Upper lobe of left lung (tissue), 6 donors: ENCODE results near the gene ERP44. TPM values are rescaled to one million over a fixed set of nuclear protein-coding genes. Genes with fewer than 3 reads are reported as not detected.

Experiments used
- ATAC-seq, 2 donors: fragments of 200-7000 bp; cut with Tn5 transposase; one replicate each; pipeline ENCODE4 v1.9.1; 2022; ENCODE audit warnings: mild to moderate bottlenecking in 2 of 2, moderate library complexity in 2 of 2; ENCODE audit not compliant: low FRiP score in 2 of 2
- DNase-seq, 2 donors: peaks; one replicate each; pipeline ENCODE4 v3.0.0-alpha.2; 2019 to 2020
- H3K27ac ChIP-seq, 4 donors: fragments of 200-600 bp; sonication (generic); one replicate each; pipeline ENCODE4 v1.5.1; 2016 to 2019
- H3K27me3 ChIP-seq, 4 donors: fragments of 200-600 bp; sonication (generic); one replicate each; pipeline ENCODE4 v1.5.1; 2017 to 2019
- H3K36me3 ChIP-seq, 4 donors: fragments of 200-600 bp; sonication (generic); one replicate each; pipeline ENCODE4 v1.5.1; 2016 to 2019
- H3K4me1 ChIP-seq, 4 donors: fragments of 200-600 bp; sonication (generic); one replicate each; pipeline ENCODE4 v1.5.1; 2018 to 2019
- H3K4me3 ChIP-seq, 4 donors: fragments of 200-600 bp; sonication (generic); one replicate each; pipeline ENCODE4 v1.5.1; 2017 to 2019; ENCODE audit warnings: mild to moderate bottlenecking in 2 of 4, moderate library complexity in 1 of 4
- H3K9me3 ChIP-seq, 4 donors: fragments of 200-600 bp; sonication (generic); one replicate each; pipeline ENCODE4 v1.5.1; 2018 to 2019
- EP300 ChIP-seq, 4 donors: sonication (generic); formaldehyde crosslinking; IDR thresholded peaks; one replicate each; pipeline ENCODE4 v1.5.1; 2017; ENCODE audit warnings: antibody characterized with exemption in 4 of 4, control low read depth in 2 of 4
- POLR2A ChIP-seq, 4 donors: fragments of 450-650 bp; IDR thresholded peaks; one replicate each; pipeline ENCODE4 v1.5.1; 2016 to 2017; ENCODE audit warnings: antibody characterized with exemption in 4 of 4, mild to moderate bottlenecking in 2 of 4
- POLR2AphosphoS5 ChIP-seq, 2 donors: sonication (generic); formaldehyde crosslinking; IDR thresholded peaks; one replicate each; pipeline ENCODE4 v1.5.1; 2017; ENCODE audit warnings: antibody characterized with exemption in 2 of 2
- WGBS, 2 donors: methylation state at CpG; one replicate each; pipeline ENCODE4 v1.1.5; 2017 to 2018; 5-methylcytosine and 5-hydroxymethylcytosine counted together
- total RNA-seq, 6 donors: library from RNA; depleted of rRNA in 4 of 6; stranded (reverse); fragments of >200 nt in 4 of 6; gene quantifications; one replicate each; pipeline versions ENCODE4 v1.1.0 to v1.2.1, GENCODE V29; 2016 to 2021
- TF ChIP-seq, protein P1 (sequence below), 6 experiments: fragments of 450-650 bp in 4 of 6; fragments of 200-600 bp in 2 of 6; sonication (generic) in 2 of 6; IDR thresholded peaks; one replicate each; pipeline ENCODE4 v1.5.1; 2016 to 2019; ENCODE audit warnings: antibody characterized with exemption in 6 of 6
- donor health status: DM: no; HTN: no; CAD: no; lungs with moderate emphysema.
- donor health status: DM: no; HTN: yes; CAD: no; lungs with severe emphysema.

The ERP44 gene
- total RNA-seq, 6 donors from 2014 or later = 11.5 to 28.5 (median 20.4) TPM

DNA sequence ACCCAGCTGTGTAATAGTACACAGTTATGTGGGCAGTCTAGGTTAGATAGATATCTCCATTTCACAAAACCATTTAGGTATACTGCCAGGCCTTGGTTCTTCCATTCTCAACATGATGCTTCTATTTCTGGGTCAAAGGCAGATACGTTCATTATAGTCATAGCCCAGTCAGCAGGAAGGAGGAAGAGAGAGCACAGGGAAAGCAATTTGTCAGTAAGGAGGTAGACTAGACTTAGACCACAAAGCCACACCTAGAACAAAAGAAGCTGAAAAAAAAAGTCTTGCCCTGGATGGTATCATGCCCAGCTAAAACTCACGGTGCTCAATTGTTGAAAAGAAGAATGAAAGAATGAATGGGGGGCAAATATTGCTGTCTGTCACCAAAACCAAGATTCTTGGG is 7.8 kb upstream of the ERP44 start:
- DNase-seq (no peak), ATAC-seq (no peak)
- peaks cover 0 to 11% (median 1%) of the 10 kb centered on the region in 4 donors for H3K4me1 ChIP-seq
- TF ChIP-seq EP300 (IDR thresholded peaks at IDR 0.05) (no peak), POLR2A (IDR thresholded peaks at IDR 0.05) (no peak), POLR2AphosphoS5 (IDR thresholded peaks at IDR 0.05) (no peak)
- TF ChIP-seq, protein P1, sequence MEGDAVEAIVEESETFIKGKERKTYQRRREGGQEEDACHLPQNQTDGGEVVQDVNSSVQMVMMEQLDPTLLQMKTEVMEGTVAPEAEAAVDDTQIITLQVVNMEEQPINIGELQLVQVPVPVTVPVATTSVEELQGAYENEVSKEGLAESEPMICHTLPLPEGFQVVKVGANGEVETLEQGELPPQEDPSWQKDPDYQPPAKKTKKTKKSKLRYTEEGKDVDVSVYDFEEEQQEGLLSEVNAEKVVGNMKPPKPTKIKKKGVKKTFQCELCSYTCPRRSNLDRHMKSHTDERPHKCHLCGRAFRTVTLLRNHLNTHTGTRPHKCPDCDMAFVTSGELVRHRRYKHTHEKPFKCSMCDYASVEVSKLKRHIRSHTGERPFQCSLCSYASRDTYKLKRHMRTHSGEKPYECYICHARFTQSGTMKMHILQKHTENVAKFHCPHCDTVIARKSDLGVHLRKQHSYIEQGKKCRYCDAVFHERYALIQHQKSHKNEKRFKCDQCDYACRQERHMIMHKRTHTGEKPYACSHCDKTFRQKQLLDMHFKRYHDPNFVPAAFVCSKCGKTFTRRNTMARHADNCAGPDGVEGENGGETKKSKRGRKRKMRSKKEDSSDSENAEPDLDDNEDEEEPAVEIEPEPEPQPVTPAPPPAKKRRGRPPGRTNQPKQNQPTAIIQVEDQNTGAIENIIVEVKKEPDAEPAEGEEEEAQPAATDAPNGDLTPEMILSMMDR (IDR thresholded peaks at IDR 0.05) = no peak
- H3K36me3 ChIP-seq = peaks cover 0 to 49% (median 27%) of the 10 kb centered on the region in 4 donors
- H3K27ac ChIP-seq = no peak overlapping the region
- H3K9me3 ChIP-seq = no peaks in the 10 kb centered on the region
- 74 to 81% methylated on average over 2 of the region's 2 CpGs for WGBS, 2 donors
- no peaks in the 10 kb centered on the region for H3K27me3 ChIP-seq
- H3K4me3 ChIP-seq = no peak overlapping the region

DNA sequence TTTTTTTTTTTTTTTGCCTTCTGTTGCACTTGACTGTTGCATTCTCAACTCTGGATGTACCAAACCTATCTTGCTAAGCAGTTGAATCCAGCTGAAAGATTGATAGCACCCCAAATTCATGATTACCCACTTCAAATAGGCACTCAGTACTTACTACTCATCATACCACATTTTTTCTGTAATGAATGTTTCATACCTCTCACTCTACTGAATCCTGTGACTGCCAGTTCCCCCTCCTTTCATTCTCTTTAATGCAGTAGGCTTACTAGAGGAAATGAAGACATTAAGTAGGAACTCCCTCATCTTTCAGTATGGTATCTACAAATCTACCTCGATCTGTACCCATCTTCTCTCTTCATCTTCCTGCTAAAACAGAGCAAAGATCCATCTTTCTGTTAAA is 7.1 kb upstream of the ERP44 start:
- DNase-seq = no peak
- no peak for ATAC-seq
- Histone ChIP-seq H3K36me3 (peaks cover 0 to 53% (median 27%) of the 10 kb centered on the region in 4 donors), H3K27ac (no peak overlapping the region), H3K4me1 (peaks cover 0 to 4% (median 0%) of the 10 kb centered on the region in 4 donors), H3K27me3 (no peaks in the 10 kb centered on the region), H3K4me3 (no peak overlapping the region), H3K9me3 (no peaks in the 10 kb centered on the region)
- TF ChIP-seq EP300 (IDR thresholded peaks at IDR 0.05) (no peak), POLR2A (IDR thresholded peaks at IDR 0.05) (no peak), POLR2AphosphoS5 (IDR thresholded peaks at IDR 0.05) (no peak)
- TF ChIP-seq, protein P1 (IDR thresholded peaks at IDR 0.05) = no peak
- 0 to 46% methylated on average over 1 of the region's 1 CpG for WGBS, 2 donors

DNA sequence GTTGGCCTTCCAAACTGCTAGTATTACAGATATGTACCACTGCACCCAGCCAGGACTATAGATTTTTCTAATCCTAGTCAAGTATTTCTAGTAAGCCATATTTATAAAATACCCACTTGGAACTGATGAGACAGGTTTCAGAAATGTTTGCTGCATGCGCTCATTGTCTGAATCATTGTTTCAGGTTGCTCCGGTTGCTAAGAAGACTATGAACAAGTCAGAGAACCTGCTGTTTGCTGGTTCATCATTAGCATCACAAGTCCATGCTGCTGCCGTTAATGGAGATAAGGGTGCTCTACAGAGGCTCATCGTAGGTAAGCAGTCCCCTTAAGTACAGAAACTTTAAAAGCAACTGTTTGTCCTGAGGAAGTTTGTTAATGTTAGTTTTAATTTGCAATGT is 5.5 kb upstream of the ERP44 start:
- Histone ChIP-seq H3K36me3 (peaks cover 0 to 47% (median 25%) of the 10 kb centered on the region in 4 donors), H3K27me3 (no peaks in the 10 kb centered on the region)
- WGBS, 2 donors = 92 to 93% methylated on average over 4 of the region's 4 CpGs

DNA sequence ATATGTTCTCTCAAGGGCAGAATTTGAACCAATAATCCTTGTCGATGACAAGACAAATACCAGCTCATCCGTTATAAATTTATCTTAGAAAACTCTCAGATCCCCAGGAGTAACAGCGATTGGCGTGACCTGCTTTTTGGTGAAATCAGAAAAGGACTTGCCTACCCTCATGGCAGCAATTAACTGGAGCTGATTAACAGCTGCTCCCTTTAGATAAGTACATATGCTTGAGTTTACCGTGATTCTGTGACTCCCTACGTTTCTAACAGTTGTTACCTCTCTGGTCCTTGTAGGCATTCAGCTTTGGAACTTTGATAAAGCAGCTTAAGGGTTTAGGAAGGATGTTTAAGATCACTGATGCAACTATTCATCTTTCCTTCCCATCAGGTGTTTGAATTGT is 2.8 kb upstream of the ERP44 start:
- Histone ChIP-seq H3K36me3 (peaks cover 0 to 31% (median 19%) of the 10 kb centered on the region in 4 donors), H3K27ac (no peak overlapping the region), H3K9me3 (no peaks in the 10 kb centered on the region), H3K27me3 (no peaks in the 10 kb centered on the region), H3K4me3 (no peak overlapping the region), H3K4me1 (peaks cover 18 to 27% (median 21%) of the 10 kb centered on the region in 4 donors)
- no peak for DNase-seq
- no peak for ATAC-seq
- WGBS, 2 donors = 90 to 92% methylated on average over 6 of the region's 6 CpGs
- TF ChIP-seq, protein P1 (IDR thresholded peaks at IDR 0.05) = no peak
- TF ChIP-seq POLR2AphosphoS5 (IDR thresholded peaks at IDR 0.05) = no peak
- TF ChIP-seq EP300 (IDR thresholded peaks at IDR 0.05) = no peak
- TF ChIP-seq POLR2A (IDR thresholded peaks at IDR 0.05) = no peak

More for the DNA sequence above, 5.5 kb upstream of the ERP44 start:
- TF ChIP-seq EP300 (IDR thresholded peaks at IDR 0.05) (no peak), POLR2AphosphoS5 (IDR thresholded peaks at IDR 0.05) (no peak), POLR2A (IDR thresholded peaks at IDR 0.05) (no peak)
- TF ChIP-seq, protein P1 (IDR thresholded peaks at IDR 0.05) = no peak
- no peak for DNase-seq
- Histone ChIP-seq H3K27ac (no peak overlapping the region), H3K4me3 (no peak overlapping the region), H3K4me1 (peaks cover 4 to 10% (median 7%) of the 10 kb centered on the region in 4 donors), H3K9me3 (no peaks in the 10 kb centered on the region)
- ATAC-seq = no peak

DNA sequence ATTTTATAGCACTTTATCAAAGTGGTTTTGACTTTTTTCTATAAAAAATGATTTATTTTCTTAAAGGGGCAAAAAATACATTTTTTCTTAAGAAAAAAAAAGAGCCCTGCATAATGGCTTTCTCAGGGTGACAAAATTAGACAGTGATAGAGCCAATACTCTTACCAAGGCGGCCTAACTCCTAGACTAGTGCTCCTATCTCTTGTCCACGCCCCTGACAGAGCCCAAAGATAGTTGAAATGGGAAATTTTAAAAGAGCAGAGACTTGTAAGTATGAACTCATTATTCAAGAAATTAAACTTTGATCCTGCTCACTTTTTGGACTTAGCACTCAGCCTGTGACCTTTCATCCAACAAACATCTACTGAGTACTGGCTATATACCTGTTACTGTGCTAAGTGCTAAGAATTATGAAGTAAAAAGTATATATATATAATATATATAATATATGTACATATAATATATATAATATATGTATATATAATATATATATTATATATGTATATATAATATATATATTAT is 1.4 kb upstream of the ERP44 start:
- H3K9me3 ChIP-seq = no peaks in the 10 kb centered on the region
- H3K27ac ChIP-seq = peak overlapping the region; percentile 91 to 96 (median 95)
- DNase-seq (no peak), ATAC-seq (no peak)
- H3K4me1 ChIP-seq = peaks cover 28 to 39% (median 28%) of the 10 kb centered on the region in 4 donors
- no peaks in the 10 kb centered on the region for H3K27me3 ChIP-seq
- peaks cover 0 to 18% (median 13%) of the 10 kb centered on the region in 4 donors for H3K36me3 ChIP-seq
- WGBS, 2 donors = 75 to 81% methylated on average over 2 of the region's 2 CpGs
- H3K4me3 ChIP-seq = peak overlapping the region in 3 of 4 donors; percentile 83 to 93 (median 90)
- no peak for TF ChIP-seq EP300 (IDR thresholded peaks at IDR 0.05)
- no peak for TF ChIP-seq POLR2A (IDR thresholded peaks at IDR 0.05)
- TF ChIP-seq POLR2AphosphoS5 (IDR thresholded peaks at IDR 0.05) = no peak
- TF ChIP-seq, protein P1 (IDR thresholded peaks at IDR 0.05) = no peak
